CD4-positive, CD25-positive, alpha-beta regulatory T cell (primary cell): Measurements from ENCODE around the gene BGN. TPM values are rescaled to one million over a fixed set of nuclear protein-coding genes. Genes with fewer than 3 reads are reported as not detected.

ENCODE experiments used
- ATAC-seq, 2 donors: fragments of 150-1000 bp; cut with Tn5 transposase; one replicate each; pipeline ENCODE4 v1.10.0; 2021; ENCODE audit warnings: low read depth in 2 of 2, moderate number of reproducible peaks in 2 of 2, moderate library complexity in 1 of 2
- DNase-seq, 3 donors: peaks; one replicate each; pipeline versions ENCODE4 v3.0.0 to v3.0.0-alpha.2; 2012 to 2022; ENCODE audit warnings: mixed read lengths in 1 of 3
- H3K27ac ChIP-seq: one replicate; pipeline ENCODE4 v1.7.0; 2013; ENCODE audit warnings: mild to moderate bottlenecking, low read length; ENCODE audit not compliant: insufficient read depth, poor library complexity, severe bottlenecking
- H3K27me3 ChIP-seq: one replicate; pipeline ENCODE4 v1.7.0; 2013; ENCODE audit warnings: low read length; ENCODE audit not compliant: control insufficient read depth, insufficient read depth
- H3K36me3 ChIP-seq: one replicate; pipeline ENCODE4 v1.7.0; 2013; ENCODE audit warnings: mild to moderate bottlenecking, low read length, moderate library complexity; ENCODE audit not compliant: control insufficient read depth, insufficient read depth
- H3K4me1 ChIP-seq: 2 replicates; pipeline ENCODE4 v1.7.0; 2013; ENCODE audit warnings: mild to moderate bottlenecking, low read length; ENCODE audit not compliant: insufficient read depth, control insufficient read depth, poor library complexity, severe bottlenecking
- H3K4me3 ChIP-seq: one replicate; pipeline ENCODE4 v1.7.0; 2013; ENCODE audit warnings: low read depth, mild to moderate bottlenecking, low read length, moderate library complexity
- H3K9me3 ChIP-seq, 2 experiments: 1 replicate in 1 of 2; 2 replicates in 1 of 2; pipeline ENCODE4 v1.7.0; 2013; ENCODE audit warnings: low read length in 2 of 2, mild to moderate bottlenecking in 1 of 2, moderate library complexity in 1 of 2; ENCODE audit not compliant: control insufficient read depth in 2 of 2
- H3K27ac Mint-ChIP-seq, 3 donors: one replicate each; pipeline ENCODE4 v1.8.0; 2020 to 2022; ENCODE audit warnings: mild to moderate bottlenecking in 3 of 3, mixed read lengths in 3 of 3, moderate library complexity in 2 of 3
- H3K27me3 Mint-ChIP-seq: one replicate; pipeline ENCODE4 v1.8.0; 2022; ENCODE audit warnings: mild to moderate bottlenecking, mixed read lengths
- H3K36me3 Mint-ChIP-seq: one replicate; pipeline ENCODE4 v1.8.0; 2020; ENCODE audit warnings: mixed read lengths
- H3K4me1 Mint-ChIP-seq, 4 donors: one replicate each; pipeline ENCODE4 v1.8.0; 2020 to 2022; ENCODE audit warnings: mixed read lengths in 4 of 4, mild to moderate bottlenecking in 1 of 4
- H3K4me3 Mint-ChIP-seq, 4 donors: one replicate each; pipeline ENCODE4 v1.8.0; 2020 to 2022; ENCODE audit warnings: mild to moderate bottlenecking in 4 of 4, mixed read lengths in 4 of 4, moderate library complexity in 3 of 4
- H3K9me3 Mint-ChIP-seq, 7 donors: one replicate each; pipeline ENCODE4 v1.8.0; 2020 to 2022; ENCODE audit warnings: mixed read lengths in 7 of 7, mild to moderate bottlenecking in 3 of 7, moderate library complexity in 2 of 7
- polyA plus RNA-seq, 4 donors: library from polyadenylated mRNA; unstranded; fragments of 300-500 nt; fragmentation: Illumina TruSeq; gene quantifications; one replicate each; pipeline ENCODE4 v1.2.3, GENCODE V29; 2021
- total RNA-seq: library from RNA; stranded (reverse); gene quantifications from one replicate; pipeline ENCODE4 v1.2.3, GENCODE V29; 2022

Gene BGN
- total and polyA plus RNA-seq, 5 donors from 2014 or later: not detected

GRCh38 chrX:153474266-153474665 lies 20.5 kb upstream of the BGN start:
- Histone ChIP-seq H3K27ac (no peak overlapping the region), H3K36me3 (no peaks in the 10 kb centered on the region), H3K27me3 (no peaks in the 10 kb centered on the region), H3K4me3 (no peak overlapping the region), H3K4me1 (peaks cover 17% of the 10 kb centered on the region), H3K9me3 (no peaks in the 10 kb centered on the region)
- ATAC-seq (no peak), DNase-seq (peak in 1 of 3 donors; percentile 7)
- no peaks in the 10 kb centered on the region for H3K9me3 Mint-ChIP-seq
- H3K27ac Mint-ChIP-seq: peak overlapping the region in 2 of 3 donors; percentile 32 to 48
- no peaks in the 10 kb centered on the region for H3K36me3 Mint-ChIP-seq
- H3K4me3 Mint-ChIP-seq: peak overlapping the region in 3 of 4 donors; percentile 45 to 72 (median 62)
- H3K4me1 Mint-ChIP-seq: peaks cover 0 to 28% (median 4%) of the 10 kb centered on the region in 4 donors
- no peaks in the 10 kb centered on the region for H3K27me3 Mint-ChIP-seq

GRCh38 chrX:153474718-153475117 lies 20.1 kb upstream of the BGN start:
- no peak for ATAC-seq

GRCh38 chrX:153475271-153475670 lies 19.5 kb upstream of the BGN start:
- Mint-ChIP-seq H3K9me3 (no peaks in the 10 kb centered on the region), H3K36me3 (no peaks in the 10 kb centered on the region), H3K4me3 (peak overlapping the region in 3 of 4 donors; percentile 43 to 50 (median 44)), H3K27me3 (no peaks in the 10 kb centered on the region), H3K27ac (peak overlapping the region in 1 of 3 donors; percentile 56), H3K4me1 (peaks cover 0 to 23% (median 3%) of the 10 kb centered on the region in 4 donors)
- H3K27ac ChIP-seq: no peak overlapping the region
- H3K4me3 ChIP-seq: no peak overlapping the region
- H3K36me3 ChIP-seq: no peaks in the 10 kb centered on the region
- DNase-seq: no peak
- H3K9me3 ChIP-seq: no peaks in the 10 kb centered on the region
- peaks cover 8% of the 10 kb centered on the region for H3K4me1 ChIP-seq
- ATAC-seq: no peak
- no peaks in the 10 kb centered on the region for H3K27me3 ChIP-seq

More at GRCh38 chrX:153474718-153475117, 20.1 kb upstream of the BGN start:
- Histone ChIP-seq H3K4me1 (peaks cover 12% of the 10 kb centered on the region), H3K36me3 (no peaks in the 10 kb centered on the region), H3K4me3 (no peak overlapping the region), H3K27ac (no peak overlapping the region), H3K9me3 (no peaks in the 10 kb centered on the region), H3K27me3 (no peaks in the 10 kb centered on the region)
- Mint-ChIP-seq H3K9me3 (no peaks in the 10 kb centered on the region), H3K27ac (no peak overlapping the region), H3K27me3 (no peaks in the 10 kb centered on the region), H3K4me3 (no peak overlapping the region), H3K4me1 (peaks cover 0 to 25% (median 3%) of the 10 kb centered on the region in 4 donors), H3K36me3 (no peaks in the 10 kb centered on the region)
- peak; percentile 31 to 39 (median 36) for DNase-seq

- no peaks in the 10 kb centered on the region for H3K9me3 ChIP-seq
- Mint-ChIP-seq H3K4me3 (peak overlapping the region; percentile 33 to 59 (median 39)), H3K27ac (no peak overlapping the region)
Observed at GRCh38 chrX:153475751-153476281, 19.0 kb upstream of the BGN start.

GRCh38 chrX:153476666-153477363 lies 18.0 kb upstream of the BGN start:
- Histone ChIP-seq H3K9me3 (no peaks in the 10 kb centered on the region), H3K4me3 (no peak overlapping the region), H3K4me1 (peaks cover 8% of the 10 kb centered on the region), H3K27ac (no peak overlapping the region), H3K27me3 (no peaks in the 10 kb centered on the region), H3K36me3 (no peaks in the 10 kb centered on the region)
- Mint-ChIP-seq H3K4me3 (no peak overlapping the region), H3K4me1 (peaks cover 0 to 16% (median 3%) of the 10 kb centered on the region in 4 donors), H3K27me3 (no peaks in the 10 kb centered on the region), H3K9me3 (no peaks in the 10 kb centered on the region), H3K36me3 (no peaks in the 10 kb centered on the region), H3K27ac (no peak overlapping the region)
- ATAC-seq (no peak), DNase-seq (no peak)

More at GRCh38 chrX:153475751-153476281, 19.0 kb upstream of the BGN start:
- no peaks in the 10 kb centered on the region for H3K9me3 Mint-ChIP-seq
- Histone ChIP-seq H3K27ac (no peak overlapping the region), H3K4me3 (no peak overlapping the region), H3K36me3 (no peaks in the 10 kb centered on the region), H3K4me1 (peaks cover 8% of the 10 kb centered on the region), H3K27me3 (no peaks in the 10 kb centered on the region)
- DNase-seq (no peak), ATAC-seq (no peak)
- peaks cover 0 to 22% (median 3%) of the 10 kb centered on the region in 4 donors for H3K4me1 Mint-ChIP-seq
- no peaks in the 10 kb centered on the region for H3K36me3 Mint-ChIP-seq
- no peaks in the 10 kb centered on the region for H3K27me3 Mint-ChIP-seq

GRCh38 chrX:153477364-153477857 lies 17.4 kb upstream of the BGN start:
- no peaks in the 10 kb centered on the region for H3K36me3 Mint-ChIP-seq
- no peak for ATAC-seq

GRCh38 chrX:153477901-153478300 lies 16.9 kb upstream of the BGN start:
- Mint-ChIP-seq H3K27me3 (no peaks in the 10 kb centered on the region), H3K4me3 (no peak overlapping the region), H3K9me3 (no peaks in the 10 kb centered on the region), H3K36me3 (no peaks in the 10 kb centered on the region), H3K4me1 (peaks cover 0 to 16% (median 3%) of the 10 kb centered on the region in 4 donors), H3K27ac (no peak overlapping the region)
- Histone ChIP-seq H3K27ac (no peak overlapping the region), H3K9me3 (no peaks in the 10 kb centered on the region), H3K27me3 (no peaks in the 10 kb centered on the region), H3K4me1 (peaks cover 8% of the 10 kb centered on the region), H3K4me3 (no peak overlapping the region), H3K36me3 (no peaks in the 10 kb centered on the region)
- ATAC-seq (no peak), DNase-seq (no peak)

More at GRCh38 chrX:153477364-153477857, 17.4 kb upstream of the BGN start:
- Mint-ChIP-seq H3K4me3 (no peak overlapping the region), H3K4me1 (peaks cover 0 to 16% (median 3%) of the 10 kb centered on the region in 4 donors), H3K27ac (peak overlapping the region in 2 of 3 donors; percentile 51 to 85), H3K27me3 (no peaks in the 10 kb centered on the region), H3K9me3 (no peaks in the 10 kb centered on the region)
- no peaks in the 10 kb centered on the region for H3K9me3 ChIP-seq
- H3K27me3 ChIP-seq: no peaks in the 10 kb centered on the region
- no peak for DNase-seq
- H3K27ac ChIP-seq: no peak overlapping the region
- no peaks in the 10 kb centered on the region for H3K36me3 ChIP-seq
- no peak overlapping the region for H3K4me3 ChIP-seq
- peaks cover 8% of the 10 kb centered on the region for H3K4me1 ChIP-seq
